Stimulated activated memory B cell treated with anti-CD40 and anti-IgM and Interleukin-4, amounts not matched to agents 10 μg/mL and 1 μg/mL and 100 μg/mL, for 72 hours (primary cell): ENCODE measurements around the gene TMEM181.
"Not testable (repeated sequence)": the region's sequence is repeated elsewhere in the genome, so short reads cannot be mapped to it uniquely, and the experiment has no call there.

Experiments
- ATAC-seq: fragments of 150-1000 bp; cut with Tn5 transposase; 2 replicates; pipeline ENCODE4 v1.10.0; 2021
- H3K27ac Mint-ChIP-seq: one replicate; pipeline ENCODE4 v1.8.0; 2022; ENCODE audit warnings: mild to moderate bottlenecking, mixed read lengths
- H3K27me3 Mint-ChIP-seq: one replicate; pipeline ENCODE4 v1.8.0; 2022; ENCODE audit warnings: mixed read lengths
- H3K36me3 Mint-ChIP-seq: one replicate; pipeline ENCODE4 v1.8.0; 2022; ENCODE audit warnings: mixed read lengths
- H3K4me1 Mint-ChIP-seq: one replicate; pipeline ENCODE4 v1.8.0; 2022; ENCODE audit warnings: mixed read lengths
- H3K4me3 Mint-ChIP-seq: one replicate; pipeline ENCODE4 v1.8.0; 2022; ENCODE audit warnings: mild to moderate bottlenecking, moderate library complexity, mixed read lengths
- H3K9me3 Mint-ChIP-seq: one replicate; pipeline ENCODE4 v1.8.0; 2022; ENCODE audit warnings: mixed read lengths

Gene TMEM181

GRCh38 chr6:158591810-158592209 lies 31.9 kb downstream of the TMEM181 start:
- H3K27me3 Mint-ChIP-seq: no peaks in the 10 kb centered on the region
- no peak for ATAC-seq
- peaks cover 7% of the 10 kb centered on the region for H3K4me1 Mint-ChIP-seq
- no peaks in the 10 kb centered on the region for H3K9me3 Mint-ChIP-seq
- no peak overlapping the region for H3K4me3 Mint-ChIP-seq
- H3K36me3 Mint-ChIP-seq: peaks cover 59% of the 10 kb centered on the region
- H3K27ac Mint-ChIP-seq: no peak overlapping the region

GRCh38 chr6:158593670-158594069 lies 33.8 kb downstream of the TMEM181 start:
- no peaks in the 10 kb centered on the region for H3K27me3 Mint-ChIP-seq
- ATAC-seq: no peak
- H3K27ac Mint-ChIP-seq: no peak overlapping the region
- H3K4me1 Mint-ChIP-seq: peaks cover 9% of the 10 kb centered on the region
- H3K36me3 Mint-ChIP-seq: peaks cover 56% of the 10 kb centered on the region
- no peaks in the 10 kb centered on the region for H3K9me3 Mint-ChIP-seq
- no peak overlapping the region for H3K4me3 Mint-ChIP-seq

DNA sequence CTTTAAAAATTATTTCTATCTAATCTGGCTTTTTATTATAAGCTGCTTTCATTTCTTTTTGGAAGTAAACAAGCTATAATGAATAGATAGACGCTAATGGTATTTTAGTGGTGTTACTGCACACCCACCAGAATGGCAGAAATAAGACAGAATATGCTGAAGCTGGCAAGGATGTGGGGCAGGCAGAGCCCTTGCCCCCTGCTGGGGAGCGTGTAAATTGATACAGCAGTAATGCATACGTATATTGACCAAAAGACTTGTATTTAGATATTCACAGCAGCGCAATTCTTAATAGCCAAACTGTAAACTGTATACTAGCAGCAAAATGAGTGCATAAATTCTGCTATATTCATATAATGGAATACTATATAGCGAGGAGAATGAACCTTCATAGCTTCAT lies 35.3 kb downstream of the TMEM181 start:
- H3K36me3 Mint-ChIP-seq: peaks cover 63% of the 10 kb centered on the region
- ATAC-seq: no peak
- H3K27me3 Mint-ChIP-seq: no peaks in the 10 kb centered on the region
- no peak overlapping the region for H3K4me3 Mint-ChIP-seq
- peaks cover 9% of the 10 kb centered on the region for H3K4me1 Mint-ChIP-seq
- H3K27ac Mint-ChIP-seq: no peak overlapping the region
- H3K9me3 Mint-ChIP-seq: no peaks in the 10 kb centered on the region

- Mint-ChIP-seq H3K27ac (peak overlapping the region; percentile 61), H3K36me3 (peaks cover 51% of the 10 kb centered on the region), H3K9me3 (no peaks in the 10 kb centered on the region), H3K27me3 (no peaks in the 10 kb centered on the region), H3K4me1 (peaks cover 9% of the 10 kb centered on the region), H3K4me3 (no peak overlapping the region)
- ATAC-seq: no peak
Measured at GRCh38 chr6:158596861-158597260, 37.0 kb downstream of the TMEM181 start.

GRCh38 chr6:158597565-158597964 lies 37.7 kb downstream of the TMEM181 start:
- H3K27me3 Mint-ChIP-seq: no peaks in the 10 kb centered on the region

GRCh38 chr6:158599635-158600034 lies 39.7 kb downstream of the TMEM181 start:
- Mint-ChIP-seq H3K27ac (no peak overlapping the region), H3K36me3 (peaks cover 58% of the 10 kb centered on the region), H3K9me3 (no peaks in the 10 kb centered on the region), H3K4me1 (peaks cover 9% of the 10 kb centered on the region), H3K27me3 (no peaks in the 10 kb centered on the region), H3K4me3 (no peak overlapping the region)
- no peak for ATAC-seq

More at GRCh38 chr6:158597565-158597964, 37.7 kb downstream of the TMEM181 start:
- H3K9me3 Mint-ChIP-seq: no peaks in the 10 kb centered on the region
- H3K4me1 Mint-ChIP-seq: peaks cover 9% of the 10 kb centered on the region
- no peak overlapping the region for H3K4me3 Mint-ChIP-seq
- no peak overlapping the region for H3K27ac Mint-ChIP-seq
- ATAC-seq: no peak
- H3K36me3 Mint-ChIP-seq: peaks cover 52% of the 10 kb centered on the region

GRCh38 chr6:158603261-158604047 lies 43.6 kb downstream of the TMEM181 start:
- no peak for ATAC-seq
- Mint-ChIP-seq H3K27me3 (no peaks in the 10 kb centered on the region), H3K9me3 (no peaks in the 10 kb centered on the region), H3K36me3 (peaks cover 44% of the 10 kb centered on the region), H3K4me1 (peaks cover 8% of the 10 kb centered on the region), H3K27ac (no peak overlapping the region), H3K4me3 (no peak overlapping the region)

DNA sequence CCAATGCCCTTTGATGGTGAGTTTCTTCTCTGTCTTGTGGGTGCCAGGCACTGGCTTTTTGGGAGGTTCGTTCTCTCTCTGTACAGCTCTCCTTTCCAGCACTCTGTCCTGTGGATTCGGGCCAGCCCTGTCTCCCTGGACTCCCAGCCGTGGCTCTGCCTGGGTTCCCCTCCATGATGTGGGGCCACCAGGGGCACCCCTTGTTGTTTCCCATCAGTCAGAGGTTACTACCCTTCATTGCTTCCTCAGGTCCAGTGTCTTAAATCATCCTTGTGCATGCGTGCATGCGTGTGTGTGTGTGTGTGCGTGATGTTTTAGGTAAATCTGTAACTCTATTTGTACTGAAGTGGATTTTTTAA lies 44.1 kb downstream of the TMEM181 start:
- Mint-ChIP-seq H3K27me3 (no peaks in the 10 kb centered on the region), H3K4me1 (peaks cover 8% of the 10 kb centered on the region), H3K9me3 (no peaks in the 10 kb centered on the region), H3K36me3 (peaks cover 45% of the 10 kb centered on the region), H3K4me3 (no peak overlapping the region), H3K27ac (no peak overlapping the region)
- ATAC-seq: no peak

DNA sequence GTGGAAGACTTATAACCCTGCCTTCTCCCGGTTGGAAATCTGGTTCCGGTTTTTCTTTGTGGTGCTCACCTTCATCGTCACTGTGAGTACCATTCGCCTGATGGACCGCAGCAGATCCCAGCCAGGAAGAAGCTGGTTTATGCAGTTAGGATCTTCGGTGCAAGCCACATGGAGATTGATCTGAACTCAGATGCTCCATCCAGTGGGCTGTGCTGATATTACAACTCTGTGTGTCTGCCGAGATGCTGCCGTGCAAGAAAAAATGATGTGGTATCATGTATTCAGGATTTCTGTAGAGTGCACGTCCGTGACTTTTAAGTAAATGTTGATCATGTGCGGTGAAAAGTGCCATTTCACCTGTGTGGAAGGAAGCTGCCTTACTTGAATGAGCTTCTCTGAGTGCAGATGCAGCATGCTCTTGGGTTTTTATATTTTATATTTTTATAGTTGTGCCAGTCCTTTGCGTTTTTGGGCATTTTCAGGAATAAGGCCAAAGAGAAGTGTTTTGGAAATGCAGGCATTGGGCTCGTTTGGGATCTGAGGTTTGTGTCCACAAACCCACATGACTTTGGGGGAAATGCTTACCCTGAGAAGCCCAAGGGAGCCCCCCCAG lies 45.5 kb downstream of the TMEM181 start:
- H3K27me3 Mint-ChIP-seq: no peaks in the 10 kb centered on the region
- ATAC-seq: no peak
- H3K27ac Mint-ChIP-seq: no peak overlapping the region
- no peaks in the 10 kb centered on the region for H3K9me3 Mint-ChIP-seq
- peaks cover 8% of the 10 kb centered on the region for H3K4me1 Mint-ChIP-seq
- H3K4me3 Mint-ChIP-seq: no peak overlapping the region
- peaks cover 47% of the 10 kb centered on the region for H3K36me3 Mint-ChIP-seq

- H3K9me3 Mint-ChIP-seq, H3K4me1 Mint-ChIP-seq, H3K27ac Mint-ChIP-seq, H3K4me3 Mint-ChIP-seq, ATAC-seq, H3K27me3 Mint-ChIP-seq: not testable (repeated sequence)
- H3K36me3 Mint-ChIP-seq: peaks cover 53% of the 10 kb centered on the region
Measured at GRCh38 chr6:158606011-158606410, 46.1 kb downstream of the TMEM181 start.

DNA sequence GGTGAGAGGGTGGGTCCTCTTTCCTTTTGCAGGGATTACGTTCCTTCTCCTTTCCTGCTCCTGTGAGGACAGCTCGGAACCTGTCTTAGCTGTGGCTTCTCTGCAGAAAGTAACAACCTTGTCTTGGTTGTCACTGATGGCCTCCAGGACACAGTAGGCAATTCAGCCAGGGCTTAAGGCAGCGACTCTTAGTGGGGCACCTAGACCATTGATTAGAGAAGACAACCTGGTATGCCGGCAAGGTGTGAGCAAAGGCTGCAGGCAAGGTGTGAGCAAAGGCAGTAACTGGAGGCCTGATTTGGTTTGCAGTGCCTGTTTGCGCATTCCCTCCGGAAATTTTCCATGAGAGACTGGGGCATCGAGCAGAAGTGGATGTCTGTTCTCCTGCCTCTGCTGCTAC lies 47.0 kb downstream of the TMEM181 start:
- no peaks in the 10 kb centered on the region for H3K9me3 Mint-ChIP-seq
- H3K27ac Mint-ChIP-seq: no peak overlapping the region
- H3K4me1 Mint-ChIP-seq: peaks cover 8% of the 10 kb centered on the region
- peaks cover 60% of the 10 kb centered on the region for H3K36me3 Mint-ChIP-seq
- no peaks in the 10 kb centered on the region for H3K27me3 Mint-ChIP-seq
- H3K4me3 Mint-ChIP-seq: no peak overlapping the region
- no peak for ATAC-seq

GRCh38 chr6:158607411-158608170 lies 47.7 kb downstream of the TMEM181 start:
- Mint-ChIP-seq H3K36me3 (peaks cover 66% of the 10 kb centered on the region), H3K27me3 (no peaks in the 10 kb centered on the region), H3K4me3 (no peak overlapping the region), H3K4me1 (peaks cover 8% of the 10 kb centered on the region), H3K9me3 (no peaks in the 10 kb centered on the region), H3K27ac (no peak overlapping the region)
- ATAC-seq: no peak

DNA sequence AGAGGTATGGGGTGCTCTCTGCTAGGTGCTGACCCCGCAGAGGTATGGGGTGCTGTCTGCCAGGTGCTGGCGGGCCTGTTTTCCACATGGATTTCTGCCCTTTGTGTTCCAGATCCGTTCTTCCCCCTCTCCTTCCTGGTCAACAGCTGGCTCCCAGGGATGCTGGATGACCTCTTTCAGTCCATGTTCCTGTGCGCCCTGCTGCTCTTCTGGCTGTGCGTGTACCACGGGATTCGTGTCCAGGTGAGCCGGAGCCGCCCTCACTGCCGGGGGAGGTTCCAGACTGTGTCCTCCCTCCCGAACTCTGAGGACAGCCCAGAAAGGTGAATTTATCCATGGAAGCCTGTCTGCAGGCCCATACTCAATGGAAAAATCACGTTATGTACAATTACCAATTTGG lies 48.3 kb downstream of the TMEM181 start:
- Mint-ChIP-seq H3K4me1 (peaks cover 8% of the 10 kb centered on the region), H3K4me3 (no peak overlapping the region), H3K36me3 (peaks cover 64% of the 10 kb centered on the region), H3K27ac (no peak overlapping the region), H3K9me3 (no peaks in the 10 kb centered on the region), H3K27me3 (no peaks in the 10 kb centered on the region)
- no peak for ATAC-seq

DNA sequence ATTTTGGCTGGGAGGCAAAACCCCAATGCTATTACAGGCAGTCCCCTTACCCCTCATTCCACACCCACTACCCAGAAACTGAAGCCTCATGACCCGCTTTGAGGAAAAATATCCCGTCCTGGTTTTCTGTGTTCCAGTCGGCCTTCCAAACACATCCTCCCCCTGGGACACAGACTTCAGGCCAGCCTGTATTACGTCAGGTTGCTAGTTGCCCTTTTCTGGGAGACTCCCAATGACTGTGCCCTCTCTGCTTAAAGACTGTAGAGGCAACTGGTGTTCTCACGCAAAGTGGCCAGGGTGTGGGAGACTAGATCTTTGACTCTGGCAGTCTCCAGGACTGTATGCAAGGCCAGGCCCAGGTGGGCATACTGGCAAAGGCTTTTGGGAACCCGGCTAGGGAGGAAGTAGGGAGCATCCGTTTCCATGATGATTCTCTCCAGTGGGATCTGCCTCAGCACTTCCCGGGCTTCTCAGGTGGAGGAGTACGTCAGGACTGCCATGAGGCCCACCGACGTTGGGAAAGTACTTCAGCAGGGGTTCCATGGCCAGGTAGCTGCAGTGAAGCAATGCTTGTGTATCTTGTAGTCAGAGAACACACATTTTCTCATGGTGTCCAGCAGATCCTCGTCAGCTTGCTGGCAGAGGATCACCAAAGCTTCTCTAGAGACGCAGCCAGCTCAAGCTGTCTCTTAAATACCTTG lies 49.7 kb downstream of the TMEM181 start:
- H3K9me3 Mint-ChIP-seq: no peaks in the 10 kb centered on the region
- H3K27ac Mint-ChIP-seq: no peak overlapping the region
- H3K4me3 Mint-ChIP-seq: no peak overlapping the region
- H3K27me3 Mint-ChIP-seq: no peaks in the 10 kb centered on the region
- peaks cover 8% of the 10 kb centered on the region for H3K4me1 Mint-ChIP-seq
- peaks cover 57% of the 10 kb centered on the region for H3K36me3 Mint-ChIP-seq
- ATAC-seq: no peak

DNA sequence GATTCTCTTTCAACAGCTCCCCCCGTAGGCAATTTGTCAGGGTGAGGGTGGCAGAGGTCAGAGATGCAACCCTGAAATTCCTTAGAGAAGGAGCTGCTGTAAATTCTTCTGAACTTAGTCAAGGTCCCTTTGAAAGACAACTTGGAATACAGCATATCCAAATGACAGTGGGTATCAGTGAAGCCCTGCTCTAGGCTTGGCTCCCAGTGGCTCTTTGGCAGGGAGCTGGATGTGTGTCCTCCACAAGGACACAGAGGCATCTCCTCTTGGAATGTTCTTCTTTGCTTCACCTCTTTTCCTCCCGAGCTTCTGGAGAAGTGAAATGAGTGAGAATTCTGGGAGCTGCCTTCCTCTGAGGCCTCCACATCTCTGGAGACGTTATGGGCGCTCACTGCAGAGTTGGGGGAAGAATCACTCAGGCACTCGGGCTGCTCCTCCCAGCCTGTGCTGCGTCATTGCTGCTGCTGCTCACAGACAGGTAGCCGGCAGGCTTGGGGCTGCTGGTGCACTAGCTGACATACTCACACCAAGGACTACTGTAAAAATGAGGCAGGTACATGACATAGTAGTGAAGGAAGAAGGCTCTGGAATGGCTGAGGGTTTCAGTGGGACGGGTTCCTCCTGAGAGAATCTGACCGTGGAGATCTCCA lies 50.6 kb downstream of the TMEM181 start:
- Mint-ChIP-seq H3K9me3 (no peaks in the 10 kb centered on the region), H3K27ac (no peak overlapping the region)

More for the DNA sequence above, 50.6 kb downstream of the TMEM181 start:
- no peak for ATAC-seq
- H3K4me3 Mint-ChIP-seq: no peak overlapping the region
- no peaks in the 10 kb centered on the region for H3K4me1 Mint-ChIP-seq
- peaks cover 62% of the 10 kb centered on the region for H3K36me3 Mint-ChIP-seq
- H3K27me3 Mint-ChIP-seq: no peaks in the 10 kb centered on the region
